ENCODE results near the gene ZNF426.
"Not testable (repeated sequence)": the region's sequence is repeated elsewhere in the genome, so short reads cannot be mapped to it uniquely, and the experiment has no call there.

The ZNF426 gene

DNA sequence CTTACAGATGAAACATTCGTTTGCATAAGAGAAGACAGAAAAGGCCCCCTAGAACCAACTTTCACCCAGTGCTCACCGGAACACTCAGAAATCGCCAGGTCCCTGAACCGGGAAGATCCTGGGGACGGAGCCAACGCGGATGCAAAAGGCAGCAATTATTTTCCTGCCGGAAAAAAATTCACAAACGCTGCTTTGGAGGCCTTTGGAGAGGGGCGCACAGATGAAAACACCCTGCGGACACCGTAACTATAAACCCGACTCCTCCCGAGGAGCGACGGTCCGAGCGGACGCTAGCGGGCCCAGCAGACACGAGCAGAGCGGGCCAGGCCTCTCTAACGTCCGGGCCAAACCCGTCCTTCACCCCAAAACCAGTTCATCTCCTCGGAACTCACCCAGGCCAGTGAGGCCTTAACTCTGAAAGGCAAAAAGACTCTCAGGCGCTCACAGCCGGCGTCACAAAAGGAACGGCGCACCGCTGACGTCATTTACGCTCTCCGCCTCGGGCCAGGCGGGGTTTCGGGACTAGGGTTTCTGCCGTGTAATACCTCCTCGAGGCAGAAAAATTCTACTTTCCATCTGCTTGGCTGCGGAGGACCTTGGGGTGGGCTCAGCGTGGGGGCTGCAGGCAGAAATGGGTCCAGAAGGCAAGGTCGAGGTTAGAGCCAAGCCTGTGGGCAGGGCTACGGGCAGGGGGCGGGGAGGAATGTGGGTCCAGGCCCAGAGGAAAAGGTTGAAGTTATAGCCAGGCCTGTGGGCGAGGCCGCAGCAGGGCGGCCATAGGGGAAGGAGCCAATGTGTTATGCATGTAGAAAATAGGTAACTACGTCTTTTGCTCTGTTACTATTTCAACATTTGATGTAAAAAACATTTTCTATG is at the start of gene ZNF426:
TSS of gene ZNF426 (minus strand) at position 463 of the 876 bp plus-strand sequence. CDS start 2,413 bp downstream, outside the sequence.
- peak; percentile 59 to 86 (median 77) for DNase-seq

DNA sequence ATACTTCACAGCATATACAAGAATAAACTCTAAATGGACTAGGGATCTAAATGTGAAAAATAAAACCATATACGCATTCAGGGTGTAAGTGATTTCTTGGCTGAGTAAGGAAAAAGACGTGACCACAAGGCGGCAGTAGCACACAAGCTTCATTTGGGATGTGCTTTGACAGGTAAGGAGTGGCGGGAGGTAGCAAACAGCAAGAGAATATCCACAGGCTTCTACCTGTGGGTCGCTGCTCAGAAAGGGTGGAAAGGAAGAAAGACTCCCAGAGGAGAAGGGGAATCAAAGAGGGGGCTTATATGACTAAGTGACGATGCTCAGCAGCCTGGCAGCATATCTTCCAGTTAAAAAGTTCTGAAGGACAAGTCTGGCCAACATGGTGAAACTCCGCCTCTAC is 48.3 kb upstream of the ZNF426 start:
- DNase-seq, result peak; percentile 43 to 73 (median 64)

DNA sequence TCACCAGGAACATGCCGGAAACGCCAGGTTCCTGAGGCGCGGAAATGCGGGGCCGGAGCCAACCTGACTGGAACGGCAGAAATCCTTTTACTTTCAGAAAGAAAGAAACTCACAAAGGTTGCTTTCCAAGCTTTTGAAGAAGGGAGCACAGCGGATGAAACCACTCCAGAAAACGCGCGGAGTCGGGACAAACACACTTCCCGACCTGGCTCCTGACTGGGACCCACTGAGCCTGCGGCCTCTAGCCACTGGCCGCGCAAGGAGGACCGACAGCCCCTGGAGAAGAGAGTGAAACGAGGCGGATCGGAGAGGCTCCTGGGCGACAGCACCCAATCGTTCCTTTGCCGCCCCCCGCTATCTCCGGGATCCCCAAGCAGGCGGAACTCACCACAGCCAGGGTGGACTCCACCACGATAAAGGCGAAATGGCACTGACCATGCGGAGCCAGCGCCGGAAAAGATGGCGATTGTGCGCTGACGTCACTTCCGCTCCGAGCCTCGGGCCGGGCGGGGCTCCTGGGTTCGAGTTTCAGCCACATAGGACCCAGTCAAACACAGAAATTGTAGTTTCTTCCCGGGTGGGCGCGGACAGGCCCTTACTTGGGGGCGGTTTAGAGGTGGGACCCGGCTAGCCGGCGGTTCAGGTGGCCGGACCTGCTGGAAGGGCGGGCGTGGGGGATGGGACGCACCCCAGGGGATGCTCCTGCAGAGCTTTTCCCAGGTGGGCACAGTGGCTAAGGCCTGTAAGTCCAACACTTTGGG is 45.8 kb upstream of the ZNF426 start, which contains the start of gene ZNF121:
TSS of gene ZNF121 (minus strand) at position 432 of the 761 bp plus-strand sequence. CDS start 16,407 bp downstream, outside the sequence.
- DNase-seq, result peak; percentile 47 to 80 (median 66)

DNA sequence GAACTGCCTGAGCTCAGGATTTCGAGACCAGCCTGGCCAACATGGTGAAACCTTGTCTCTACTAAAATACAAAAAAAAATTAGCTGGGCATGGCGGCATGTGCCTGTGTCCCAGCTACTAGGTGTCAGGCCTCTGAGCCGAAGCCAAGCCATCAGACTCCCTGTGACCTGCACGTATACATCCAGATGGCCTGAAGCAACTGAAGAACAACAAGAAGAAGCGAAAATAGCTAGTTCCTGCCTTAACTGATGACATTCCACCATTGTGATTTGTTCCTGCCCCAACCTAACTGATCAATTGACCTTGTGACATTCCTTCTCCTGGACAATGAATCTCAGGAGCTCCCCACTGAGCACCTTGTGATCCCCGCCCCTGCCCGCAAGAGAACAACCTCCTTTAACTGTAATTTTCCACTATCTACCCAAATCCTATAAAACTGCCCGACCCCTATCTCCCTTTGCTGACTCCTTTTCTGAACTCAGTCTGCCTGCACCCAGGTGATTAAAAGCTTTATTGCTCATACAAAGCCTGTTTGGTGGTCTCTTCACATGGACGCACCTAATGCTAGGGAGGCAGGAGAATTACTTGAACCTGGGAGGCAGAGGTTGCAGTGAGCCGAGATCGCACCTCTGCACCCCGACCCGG is 43.8 kb upstream of the ZNF426 start:
- not testable (repeated sequence) for DNase-seq

- DNase-seq, result no peak
Measured at GRCh38 chr19:9580728-9581127, 42.3 kb upstream of the ZNF426 start.

DNA sequence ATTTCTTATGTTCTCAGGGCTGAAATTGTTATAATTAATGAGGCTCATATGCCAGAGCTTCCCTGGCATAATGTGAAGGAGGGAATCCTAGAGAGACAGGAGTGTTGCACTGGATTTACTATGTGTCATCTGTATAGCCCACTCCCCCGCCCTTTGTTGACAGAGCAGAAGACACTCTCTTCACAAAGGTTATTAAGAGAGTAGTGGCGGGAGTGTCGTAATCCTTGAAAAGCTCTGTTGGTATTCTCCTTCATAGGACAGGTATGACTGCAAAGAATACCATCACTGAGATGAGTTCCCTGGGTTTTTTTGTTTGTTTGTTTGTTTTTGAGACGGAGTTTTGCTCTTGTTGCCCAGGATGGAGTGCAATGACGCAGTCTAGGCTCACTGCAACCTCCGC is 31.8 kb upstream of the ZNF426 start:
- DNase-seq, result no peak

DNA sequence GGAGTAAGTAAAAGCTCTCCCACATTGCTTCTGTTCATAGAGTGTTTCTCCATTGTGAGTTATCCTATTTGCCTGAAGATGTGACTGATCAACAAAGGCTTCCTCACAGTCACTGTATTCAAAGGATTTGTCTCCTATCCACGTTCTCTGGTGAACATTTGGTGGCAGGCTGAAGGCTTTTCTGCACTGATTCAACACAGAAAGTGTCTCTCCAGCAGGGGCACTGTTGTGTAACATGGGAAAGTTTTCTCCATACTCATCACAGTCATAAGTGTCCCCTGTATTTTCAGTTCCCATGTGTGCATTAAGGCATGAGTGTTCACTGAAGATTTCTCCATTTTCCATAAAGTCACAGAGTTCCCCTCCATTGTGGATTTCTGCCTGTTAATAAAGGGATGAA is 28.3 kb upstream of the ZNF426 start:
- no peak for DNase-seq

- DNase-seq, result no peak
Measured at GRCh38 chr19:9565900-9566705, 27.7 kb upstream of the ZNF426 start.

GRCh38 chr19:9552536-9553274 is 14.3 kb upstream of the ZNF426 start:
- no peak for DNase-seq

DNA sequence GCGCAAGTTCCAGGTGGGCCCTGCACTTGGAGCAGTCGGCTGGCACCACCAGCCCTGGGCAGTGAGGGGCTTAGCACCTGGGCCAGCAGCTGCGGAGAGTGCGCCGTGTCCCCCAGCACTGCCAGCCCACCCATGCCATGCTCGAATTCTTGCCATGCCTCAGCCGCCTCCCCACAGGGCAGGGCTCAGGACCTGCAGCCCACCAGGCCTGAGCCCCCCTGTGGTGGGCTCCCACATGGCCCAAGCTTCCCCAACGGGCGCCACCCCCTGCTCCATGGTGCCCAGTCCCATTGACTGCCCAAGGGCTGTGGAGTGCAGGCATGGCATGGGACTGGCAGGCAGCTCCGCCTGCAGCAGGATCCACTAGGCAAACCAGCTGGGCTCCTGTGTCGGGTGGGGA is 9.4 kb upstream of the ZNF426 start:
- DNase-seq, result no peak

DNA sequence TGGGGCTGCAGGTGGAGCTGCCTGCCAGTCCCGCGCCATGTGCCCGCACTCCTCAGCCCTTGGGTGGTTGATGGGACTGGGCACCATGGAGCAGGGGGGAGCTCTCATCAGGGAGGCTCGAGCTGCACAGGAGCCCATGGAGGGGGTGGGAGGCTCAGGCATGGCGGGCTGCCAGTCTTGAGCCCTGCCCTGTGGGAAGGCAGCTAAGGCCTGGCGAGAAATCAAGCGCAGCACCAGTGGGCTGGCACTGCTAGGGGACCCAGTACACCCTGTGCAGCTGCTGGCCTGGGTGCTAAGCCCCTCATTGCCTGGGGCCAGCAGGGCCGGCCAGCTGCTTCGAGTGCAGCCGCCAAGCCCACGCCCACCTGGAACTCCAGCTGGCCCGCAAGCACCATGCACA is 2.8 kb upstream of the ZNF426 start:
- DNase-seq, result not testable (repeated sequence)

GRCh38 chr19:9539921-9540320 is 1.5 kb upstream of the ZNF426 start:
- DNase-seq, result not testable (repeated sequence)

GRCh38 chr19:9539201-9539600 is 756 bp upstream of the ZNF426 start:
- DNase-seq, result not testable (repeated sequence)

GRCh38 chr19:9535934-9536333 is 2.5 kb downstream of the ZNF426 start:
- no peak for DNase-seq

GRCh38 chr19:9531933-9532332 is 6.5 kb downstream of the ZNF426 start:
- no peak for DNase-seq

- no peak for DNase-seq
Measured at GRCh38 chr19:9528757-9529336, 9.6 kb downstream of the ZNF426 start.

- no peak for DNase-seq
Measured at GRCh38 chr19:9523885-9524474, 14.5 kb downstream of the ZNF426 start.

DNA sequence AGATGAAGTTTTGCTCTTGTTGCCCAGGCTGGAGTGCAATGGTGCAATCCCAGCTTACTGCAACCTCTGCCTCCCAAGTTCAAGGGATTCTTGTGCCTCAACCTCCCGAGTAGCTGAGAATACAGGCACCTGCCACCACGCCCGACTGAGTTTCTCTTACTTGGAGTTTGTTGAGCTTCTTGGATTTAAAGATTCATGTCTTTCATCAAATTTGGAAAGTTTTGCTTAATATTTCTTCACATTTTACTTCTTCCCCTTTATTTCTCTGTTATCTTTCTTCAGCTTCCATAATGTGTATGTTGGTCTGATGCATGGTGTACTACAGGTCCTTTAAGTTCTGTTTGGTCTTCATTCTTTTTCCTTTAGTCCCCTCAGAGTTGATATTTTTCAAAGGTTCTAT is 31.2 kb downstream of the ZNF426 start:
- DNase-seq, result no peak

DNA sequence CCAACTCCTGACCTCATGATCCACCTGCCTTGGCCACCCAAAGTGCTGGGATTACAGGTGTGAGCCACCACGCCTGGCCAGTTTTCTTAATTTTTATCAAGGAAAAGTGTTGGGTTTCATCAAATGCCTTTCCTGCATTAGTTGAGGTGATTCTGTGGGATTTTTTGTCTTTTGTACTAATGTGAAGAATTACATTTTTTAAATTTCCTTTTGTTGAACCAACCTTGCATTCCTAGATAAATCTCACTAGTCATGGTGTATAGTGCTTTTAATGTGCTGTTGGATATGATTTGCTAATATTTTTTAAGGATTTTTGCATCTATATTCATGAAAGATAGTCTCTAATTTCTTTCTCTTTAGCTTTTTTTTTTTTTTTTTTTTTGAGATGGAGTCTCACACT is 37.6 kb downstream of the ZNF426 start:
- DNase-seq, result no peak

DNA sequence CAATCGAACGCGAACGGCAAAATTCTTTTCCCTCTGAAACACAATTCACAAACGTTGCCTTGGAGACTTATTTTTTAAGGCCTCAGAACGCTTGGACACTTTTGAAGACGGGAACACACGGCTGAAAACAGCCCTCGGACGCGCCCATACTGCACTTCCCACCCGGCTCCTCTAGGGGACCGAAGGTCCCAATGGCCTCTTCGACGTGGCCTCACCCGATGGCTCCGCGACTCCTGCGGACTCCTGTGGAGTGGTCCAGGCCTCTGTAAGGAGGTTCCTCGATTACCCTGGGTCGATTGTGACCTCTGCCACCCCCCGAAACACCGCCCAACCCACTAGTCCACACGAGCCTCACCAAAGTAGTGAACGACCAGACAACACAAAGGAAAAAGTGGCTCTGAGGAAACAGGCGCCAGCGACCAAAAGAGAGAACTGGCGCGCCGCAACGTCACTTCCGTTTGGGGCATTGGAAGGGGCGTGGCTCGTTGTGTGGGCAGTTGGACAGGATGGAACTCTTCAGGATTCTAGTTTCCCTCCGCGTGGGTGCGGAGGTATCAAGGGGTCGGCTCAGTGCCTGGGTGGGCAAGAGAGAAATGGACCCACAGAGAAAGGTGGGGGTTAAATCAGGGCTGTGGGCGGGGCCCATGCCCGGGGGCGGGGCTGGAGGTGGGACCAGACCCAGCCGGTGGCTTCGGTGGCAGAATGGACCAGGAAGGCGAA is 40.1 kb downstream of the ZNF426 start, which contains the start of gene ZNF560:
TSS of gene ZNF560 (minus strand) at position 434 of the 720 bp plus-strand sequence. CDS start 23,303 bp downstream, outside the sequence.
- no peak for DNase-seq
